Astrocyte of the spinal cord (primary cell): ENCODE measurements around the gene ETDB.
A peak's percentile ranks its signal among the peaks of the same experiment; 100 is the strongest.

Source experiments
- DNase-seq: peaks from one replicate; pipeline ENCODE4 v3.0.0; 2011; ENCODE audit warnings: low read depth, low spot score
- H3K4me3 ChIP-seq: 2 replicates; pipeline ENCODE4 v1.5.1; 2011; ENCODE audit warnings: low read depth, mild to moderate bottlenecking, low read length, moderate library complexity
- CTCF ChIP-seq: IDR thresholded peaks from 2 replicates; pipeline ENCODE4 v1.5.1; 2012; ENCODE audit warnings: low read depth, mild to moderate bottlenecking, low read length, inconsistent platforms
- in situ Hi-C: cut with HindIII; loops from 2 replicates; pipeline ENCODE4 v1.10.0; 2017; ENCODE audit warnings: low sequenced_read_pairs

The ETDB gene

DNA sequence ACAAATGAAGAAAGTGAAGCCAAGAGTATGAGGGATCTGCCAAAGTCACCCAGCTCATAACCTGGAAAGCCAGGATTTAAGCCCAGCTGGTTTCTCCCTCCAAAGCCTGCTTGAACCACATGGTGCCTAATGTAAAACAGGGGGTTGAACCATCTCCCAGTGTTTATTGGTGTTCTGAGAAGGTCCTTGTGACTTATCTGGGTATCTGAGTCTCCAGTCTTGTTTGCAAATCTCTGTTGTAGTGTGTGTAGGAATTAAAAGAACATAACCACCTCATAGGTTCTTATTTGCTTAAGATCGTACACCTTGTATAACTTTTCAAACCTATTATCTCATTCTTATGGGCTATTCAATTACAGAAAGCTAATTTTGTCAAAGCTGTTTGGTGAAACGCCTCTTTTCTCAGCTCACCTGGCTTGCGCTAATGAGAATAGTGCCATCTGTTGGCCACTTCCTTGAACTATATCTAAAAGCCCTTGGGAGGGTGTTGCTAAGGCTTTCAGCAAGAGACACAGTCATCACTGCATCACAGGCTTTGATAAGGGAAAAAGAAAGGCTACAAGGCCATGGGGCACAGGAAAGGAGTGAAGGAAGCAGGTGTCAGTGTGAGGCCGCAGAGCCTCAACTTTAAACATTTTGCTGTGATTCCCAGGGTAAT, 34.0 kb downstream of the ETDB start:
- in situ Hi-C loops, result no loop called here
- peak; percentile 56 for TF ChIP-seq CTCF
- DNase-seq, result peak; percentile 56
- H3K4me3 ChIP-seq, result no peak overlapping the region

DNA sequence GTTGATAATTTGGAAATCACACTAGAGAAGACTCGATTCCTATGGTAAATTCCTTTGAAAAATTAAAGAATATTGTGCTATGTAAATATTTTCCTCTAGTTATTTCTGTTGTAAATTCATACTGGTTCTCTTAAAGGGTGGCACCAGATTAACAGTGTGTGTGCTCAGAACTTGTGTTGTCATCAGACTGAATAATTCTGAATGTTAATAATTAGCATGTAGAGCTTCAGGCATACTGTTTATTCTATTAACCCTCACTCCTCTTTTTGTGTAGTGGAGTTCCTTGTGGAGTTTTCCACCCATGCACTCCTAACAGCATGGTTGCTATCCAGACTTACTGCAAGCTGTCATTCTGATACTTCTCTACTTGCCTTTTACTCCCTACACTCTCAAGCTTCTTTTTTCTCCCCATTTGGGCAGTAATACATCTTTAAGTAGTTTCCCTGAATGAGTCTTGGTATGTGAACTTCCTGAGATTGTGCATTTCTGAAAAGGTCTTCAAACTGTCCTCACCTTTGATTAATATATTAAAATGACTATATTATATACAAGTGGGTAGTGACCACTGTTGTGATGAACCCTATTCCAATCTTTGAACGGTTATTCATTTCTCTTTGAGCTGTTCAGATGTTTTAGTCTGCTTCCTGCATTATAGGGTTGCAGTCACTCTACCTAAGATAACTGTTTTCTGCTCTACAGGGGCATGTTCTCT, 38.5 kb downstream of the ETDB start:
- no peak overlapping the region for H3K4me3 ChIP-seq
- no peak for TF ChIP-seq CTCF
- DNase-seq, result no peak
- in situ Hi-C loops, result no loop called here
